ENCODE results near the gene IZUMO4.
A peak's percentile ranks its signal among the peaks of the same experiment; 100 is the strongest.

Gene IZUMO4

DNA sequence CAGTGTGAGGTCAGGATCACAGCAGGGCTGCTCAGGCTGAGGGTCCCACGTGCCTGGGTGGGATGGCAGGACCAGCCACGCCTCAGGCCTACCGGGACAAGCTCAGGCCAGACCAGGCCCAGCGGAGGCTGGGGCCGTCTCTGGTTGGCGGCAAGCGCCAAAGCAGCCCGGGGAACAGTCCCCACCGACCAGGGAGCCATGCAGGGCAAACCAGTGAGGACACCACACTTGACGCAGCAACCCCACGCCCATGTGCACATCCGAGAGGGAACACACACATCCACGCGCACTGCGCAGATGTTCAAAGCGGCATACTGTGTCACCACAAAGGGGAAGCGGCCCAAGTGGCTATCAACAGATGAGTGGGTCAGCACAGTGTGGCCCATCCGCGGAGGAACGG lies 15.2 kb downstream of the IZUMO4 start:
- DNase-seq (ENCODE audit: low read depth in 2 of 2), result no peak

DNA sequence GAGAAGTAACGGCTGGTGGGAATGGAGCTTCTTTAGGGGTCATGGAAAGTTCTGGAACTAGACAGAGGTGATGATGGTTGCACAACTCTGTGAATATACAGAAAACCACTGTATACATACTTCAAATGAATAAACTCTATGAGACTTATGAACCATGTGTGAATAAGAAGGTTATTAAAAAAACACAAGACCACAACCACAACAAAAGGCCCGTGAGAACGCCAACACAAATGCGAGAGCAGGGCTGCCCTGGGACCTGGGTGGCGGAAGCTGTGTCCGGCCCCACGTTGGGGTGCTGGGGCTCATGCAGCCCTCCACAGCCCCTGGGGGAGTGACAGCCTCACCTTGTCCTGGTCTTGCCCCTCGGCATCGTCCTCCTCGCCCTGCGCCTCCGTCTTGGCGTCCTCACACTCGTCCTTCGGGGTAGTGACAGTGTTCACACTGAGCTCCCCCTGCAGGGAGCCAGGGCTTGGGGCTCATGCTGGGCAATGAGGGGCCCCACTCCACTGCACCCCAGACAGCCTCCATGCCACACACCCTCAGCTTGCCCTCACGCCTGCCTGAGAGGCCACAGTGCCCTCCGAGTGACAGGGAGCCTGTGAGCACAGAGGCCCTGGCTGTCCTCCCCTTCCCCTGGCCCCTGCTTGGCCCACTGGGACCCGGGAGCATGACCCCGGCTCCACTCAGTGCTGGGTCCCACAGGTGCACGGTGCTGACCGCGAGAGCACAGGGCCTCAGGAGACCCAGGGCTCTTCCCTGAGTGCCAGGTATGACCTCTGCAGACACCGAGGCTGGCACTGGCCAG lies 16.0 kb downstream of the IZUMO4 start:
- DNase-seq (ENCODE audit: low read depth in 2 of 2), result no peak
- no peak overlapping the region for H3K4me3 ChIP-seq (replicated peaks in 1 of 2; ENCODE audit: low read depth in 2 of 2, low read length in 2 of 2)

More for the DNA sequence above, 15.2 kb downstream of the IZUMO4 start:
- H3K4me3 ChIP-seq (replicated peaks in 1 of 2; ENCODE audit: low read depth in 2 of 2, low read length in 2 of 2), result no peak overlapping the region
- TF ChIP-seq, protein P1, sequence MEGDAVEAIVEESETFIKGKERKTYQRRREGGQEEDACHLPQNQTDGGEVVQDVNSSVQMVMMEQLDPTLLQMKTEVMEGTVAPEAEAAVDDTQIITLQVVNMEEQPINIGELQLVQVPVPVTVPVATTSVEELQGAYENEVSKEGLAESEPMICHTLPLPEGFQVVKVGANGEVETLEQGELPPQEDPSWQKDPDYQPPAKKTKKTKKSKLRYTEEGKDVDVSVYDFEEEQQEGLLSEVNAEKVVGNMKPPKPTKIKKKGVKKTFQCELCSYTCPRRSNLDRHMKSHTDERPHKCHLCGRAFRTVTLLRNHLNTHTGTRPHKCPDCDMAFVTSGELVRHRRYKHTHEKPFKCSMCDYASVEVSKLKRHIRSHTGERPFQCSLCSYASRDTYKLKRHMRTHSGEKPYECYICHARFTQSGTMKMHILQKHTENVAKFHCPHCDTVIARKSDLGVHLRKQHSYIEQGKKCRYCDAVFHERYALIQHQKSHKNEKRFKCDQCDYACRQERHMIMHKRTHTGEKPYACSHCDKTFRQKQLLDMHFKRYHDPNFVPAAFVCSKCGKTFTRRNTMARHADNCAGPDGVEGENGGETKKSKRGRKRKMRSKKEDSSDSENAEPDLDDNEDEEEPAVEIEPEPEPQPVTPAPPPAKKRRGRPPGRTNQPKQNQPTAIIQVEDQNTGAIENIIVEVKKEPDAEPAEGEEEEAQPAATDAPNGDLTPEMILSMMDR (IDR thresholded peaks at IDR 0.05; ENCODE audit: low read depth, low read length), result no peak

GRCh38 chr19:2113439-2114211 lies 16.9 kb downstream of the IZUMO4 start:
- TF ChIP-seq, protein P1 (IDR thresholded peaks at IDR 0.05; ENCODE audit: low read depth, low read length), result no peak
- no peak overlapping the region for H3K4me3 ChIP-seq (replicated peaks in 1 of 2; ENCODE audit: low read depth in 2 of 2, low read length in 2 of 2)
- DNase-seq (ENCODE audit: low read depth in 2 of 2), result peak; percentile 25 to 86

More for the DNA sequence above, 16.0 kb downstream of the IZUMO4 start:
- TF ChIP-seq, protein P1 (IDR thresholded peaks at IDR 0.05; ENCODE audit: low read depth, low read length), result no peak

DNA sequence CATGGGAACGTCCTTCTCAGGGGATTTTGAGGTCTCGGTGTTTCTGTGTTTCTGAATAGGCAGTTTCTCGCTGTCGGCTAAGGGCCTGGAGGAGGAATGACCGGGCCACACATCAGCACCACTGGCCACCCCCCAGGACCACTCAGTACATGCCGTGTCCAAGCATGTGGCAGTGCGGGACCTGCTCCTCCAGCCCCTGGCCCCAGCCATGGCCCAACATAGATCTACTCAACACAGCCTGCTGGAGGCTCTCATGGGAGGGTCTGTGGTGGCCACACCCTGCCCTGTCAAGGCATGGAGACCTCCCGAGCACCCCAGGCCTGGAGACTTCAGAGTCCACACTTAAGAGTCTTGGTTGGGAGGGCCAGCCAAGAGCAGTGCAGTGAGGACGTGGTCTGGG lies 17.5 kb downstream of the IZUMO4 start:
- TF ChIP-seq, protein P1 (IDR thresholded peaks at IDR 0.05; ENCODE audit: low read depth, low read length), result no peak
- no peak overlapping the region for H3K4me3 ChIP-seq (replicated peaks in 1 of 2; ENCODE audit: low read depth in 2 of 2, low read length in 2 of 2)
- no peak for DNase-seq (ENCODE audit: low read depth in 2 of 2)

- TF ChIP-seq, protein P1 (IDR thresholded peaks at IDR 0.05; ENCODE audit: low read depth, low read length), result no peak
- DNase-seq (ENCODE audit: low read depth in 2 of 2), result no peak
- H3K4me3 ChIP-seq (replicated peaks in 1 of 2; ENCODE audit: low read depth in 2 of 2, low read length in 2 of 2), result no peak overlapping the region
These were observed 18.1 kb downstream of the IZUMO4 start for GRCh38 chr19:2114821-2115220.

DNA sequence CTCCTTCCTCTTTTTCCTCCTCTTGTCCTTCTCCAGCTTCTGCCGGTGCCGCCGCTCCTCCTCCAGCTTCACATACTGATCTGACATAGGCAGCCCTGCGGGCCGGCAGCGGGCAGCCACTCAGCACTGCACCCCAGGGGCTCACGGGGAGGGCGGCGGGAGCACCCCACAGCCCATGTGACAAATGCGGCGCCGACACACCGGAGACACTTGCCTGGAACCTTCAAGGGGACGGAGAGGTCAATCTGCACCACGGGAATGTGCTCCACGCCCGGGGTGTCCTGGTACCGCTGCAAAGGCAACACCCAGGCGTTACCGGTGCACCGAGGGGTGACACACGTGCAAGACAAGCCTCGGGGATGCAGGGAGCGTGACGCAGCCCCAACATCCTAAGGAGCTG lies 18.6 kb downstream of the IZUMO4 start:
- H3K4me3 ChIP-seq (replicated peaks in 1 of 2; ENCODE audit: low read depth in 2 of 2, low read length in 2 of 2), result no peak overlapping the region
- TF ChIP-seq, protein P1 (IDR thresholded peaks at IDR 0.05; ENCODE audit: low read depth, low read length), result no peak
- DNase-seq (ENCODE audit: low read depth in 2 of 2), result no peak

Data from cardiac fibroblast (primary cell).